ENCODE results near the gene OSMR. TPM values are rescaled to one million over a fixed set of nuclear protein-coding genes. Genes with fewer than 3 reads are reported as not detected.

Gene OSMR
- total and polyA plus RNA-seq, 2 experiments from 2014 or later = 1.5 to 2.6 TPM

DNA sequence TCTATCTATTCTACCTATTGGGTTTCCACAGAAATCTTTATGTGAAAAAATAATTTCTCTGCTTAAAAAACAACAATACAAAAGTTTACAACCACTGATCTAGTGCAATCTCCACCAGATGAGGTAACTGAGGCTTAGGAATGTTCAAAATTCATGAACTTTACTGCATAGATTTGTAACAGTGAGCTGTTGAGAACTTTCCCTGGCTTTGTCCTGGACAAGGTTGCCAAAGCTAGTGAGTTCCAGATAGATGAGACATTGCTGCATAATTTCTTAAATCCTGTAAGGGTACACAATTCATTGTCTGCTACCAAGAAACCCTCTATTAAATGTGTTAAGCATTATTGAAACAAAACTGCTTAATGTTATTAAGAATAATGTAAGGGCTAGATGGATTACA is 102.7 kb downstream of the OSMR start:
- H3F3A ChIP-seq (replicated peaks; ENCODE audit: low read depth) = no peaks in the 10 kb centered on the region
- peaks cover 29% of the 10 kb centered on the region; the same call in 1 of the 2 replicates for H3K36me3 ChIP-seq (ENCODE audit: insufficient read depth)
- no peaks in the 10 kb centered on the region for H3K9me3 Mint-ChIP-seq
- no peak overlapping the region for H3K27ac Mint-ChIP-seq
- H3K4me3 ChIP-seq = no peak overlapping the region
- H3K9me2 ChIP-seq (ENCODE audit: insufficient read depth) = no peaks in the 10 kb centered on the region
- DNase-seq (ENCODE audit: low spot score) = no peak
- H3K4me1 ChIP-seq (ENCODE audit: insufficient read depth) = no peaks in the 10 kb centered on the region
- H3K27ac ChIP-seq (ENCODE audit: low read depth) = no peak overlapping the region
- no peaks in the 10 kb centered on the region for H3K4me1 Mint-ChIP-seq
- no peak overlapping the region for H3K4me2 ChIP-seq
- no peak for ATAC-seq
- no peak overlapping the region for H3K4me3 Mint-ChIP-seq
- TF ChIP-seq ZNF331 (CRISPR knock-in tag; IDR thresholded peaks at IDR 0.05; ENCODE audit: low read depth) (no peak), CREB1 (CRISPR knock-in tag; IDR thresholded peaks at IDR 0.05; ENCODE audit: low read depth) (no peak), STAT1 (IDR thresholded peaks at IDR 0.05; ENCODE audit: unreplicated experiment) (no peak), ZNF114 (CRISPR knock-in tag; IDR thresholded peaks at IDR 0.05) (no peak), EZH2 (IDR thresholded peaks at IDR 0.05; ENCODE audit: low read depth, unreplicated experiment) (no peak), JUNB (IDR thresholded peaks at IDR 0.05; ENCODE audit: unreplicated experiment) (no peak), NANOG (IDR thresholded peaks at IDR 0.05; ENCODE audit: borderline replicate concordance) (no peak), CTCF (conservative IDR thresholded peaks at IDR 0.05; ENCODE audit: low read depth in 2 of 2) (no peak)
- TF ChIP-seq, protein P1, sequence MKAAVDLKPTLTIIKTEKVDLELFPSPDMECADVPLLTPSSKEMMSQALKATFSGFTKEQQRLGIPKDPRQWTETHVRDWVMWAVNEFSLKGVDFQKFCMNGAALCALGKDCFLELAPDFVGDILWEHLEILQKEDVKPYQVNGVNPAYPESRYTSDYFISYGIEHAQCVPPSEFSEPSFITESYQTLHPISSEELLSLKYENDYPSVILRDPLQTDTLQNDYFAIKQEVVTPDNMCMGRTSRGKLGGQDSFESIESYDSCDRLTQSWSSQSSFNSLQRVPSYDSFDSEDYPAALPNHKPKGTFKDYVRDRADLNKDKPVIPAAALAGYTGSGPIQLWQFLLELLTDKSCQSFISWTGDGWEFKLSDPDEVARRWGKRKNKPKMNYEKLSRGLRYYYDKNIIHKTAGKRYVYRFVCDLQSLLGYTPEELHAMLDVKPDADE (IDR thresholded peaks at IDR 0.05) = no peak
- TF ChIP-seq, protein P2, sequence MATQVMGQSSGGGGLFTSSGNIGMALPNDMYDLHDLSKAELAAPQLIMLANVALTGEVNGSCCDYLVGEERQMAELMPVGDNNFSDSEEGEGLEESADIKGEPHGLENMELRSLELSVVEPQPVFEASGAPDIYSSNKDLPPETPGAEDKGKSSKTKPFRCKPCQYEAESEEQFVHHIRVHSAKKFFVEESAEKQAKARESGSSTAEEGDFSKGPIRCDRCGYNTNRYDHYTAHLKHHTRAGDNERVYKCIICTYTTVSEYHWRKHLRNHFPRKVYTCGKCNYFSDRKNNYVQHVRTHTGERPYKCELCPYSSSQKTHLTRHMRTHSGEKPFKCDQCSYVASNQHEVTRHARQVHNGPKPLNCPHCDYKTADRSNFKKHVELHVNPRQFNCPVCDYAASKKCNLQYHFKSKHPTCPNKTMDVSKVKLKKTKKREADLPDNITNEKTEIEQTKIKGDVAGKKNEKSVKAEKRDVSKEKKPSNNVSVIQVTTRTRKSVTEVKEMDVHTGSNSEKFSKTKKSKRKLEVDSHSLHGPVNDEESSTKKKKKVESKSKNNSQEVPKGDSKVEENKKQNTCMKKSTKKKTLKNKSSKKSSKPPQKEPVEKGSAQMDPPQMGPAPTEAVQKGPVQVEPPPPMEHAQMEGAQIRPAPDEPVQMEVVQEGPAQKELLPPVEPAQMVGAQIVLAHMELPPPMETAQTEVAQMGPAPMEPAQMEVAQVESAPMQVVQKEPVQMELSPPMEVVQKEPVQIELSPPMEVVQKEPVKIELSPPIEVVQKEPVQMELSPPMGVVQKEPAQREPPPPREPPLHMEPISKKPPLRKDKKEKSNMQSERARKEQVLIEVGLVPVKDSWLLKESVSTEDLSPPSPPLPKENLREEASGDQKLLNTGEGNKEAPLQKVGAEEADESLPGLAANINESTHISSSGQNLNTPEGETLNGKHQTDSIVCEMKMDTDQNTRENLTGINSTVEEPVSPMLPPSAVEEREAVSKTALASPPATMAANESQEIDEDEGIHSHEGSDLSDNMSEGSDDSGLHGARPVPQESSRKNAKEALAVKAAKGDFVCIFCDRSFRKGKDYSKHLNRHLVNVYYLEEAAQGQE (IDR thresholded peaks at IDR 0.05; ENCODE audit: unreplicated experiment) = no peak
- TF ChIP-seq, protein P3, sequence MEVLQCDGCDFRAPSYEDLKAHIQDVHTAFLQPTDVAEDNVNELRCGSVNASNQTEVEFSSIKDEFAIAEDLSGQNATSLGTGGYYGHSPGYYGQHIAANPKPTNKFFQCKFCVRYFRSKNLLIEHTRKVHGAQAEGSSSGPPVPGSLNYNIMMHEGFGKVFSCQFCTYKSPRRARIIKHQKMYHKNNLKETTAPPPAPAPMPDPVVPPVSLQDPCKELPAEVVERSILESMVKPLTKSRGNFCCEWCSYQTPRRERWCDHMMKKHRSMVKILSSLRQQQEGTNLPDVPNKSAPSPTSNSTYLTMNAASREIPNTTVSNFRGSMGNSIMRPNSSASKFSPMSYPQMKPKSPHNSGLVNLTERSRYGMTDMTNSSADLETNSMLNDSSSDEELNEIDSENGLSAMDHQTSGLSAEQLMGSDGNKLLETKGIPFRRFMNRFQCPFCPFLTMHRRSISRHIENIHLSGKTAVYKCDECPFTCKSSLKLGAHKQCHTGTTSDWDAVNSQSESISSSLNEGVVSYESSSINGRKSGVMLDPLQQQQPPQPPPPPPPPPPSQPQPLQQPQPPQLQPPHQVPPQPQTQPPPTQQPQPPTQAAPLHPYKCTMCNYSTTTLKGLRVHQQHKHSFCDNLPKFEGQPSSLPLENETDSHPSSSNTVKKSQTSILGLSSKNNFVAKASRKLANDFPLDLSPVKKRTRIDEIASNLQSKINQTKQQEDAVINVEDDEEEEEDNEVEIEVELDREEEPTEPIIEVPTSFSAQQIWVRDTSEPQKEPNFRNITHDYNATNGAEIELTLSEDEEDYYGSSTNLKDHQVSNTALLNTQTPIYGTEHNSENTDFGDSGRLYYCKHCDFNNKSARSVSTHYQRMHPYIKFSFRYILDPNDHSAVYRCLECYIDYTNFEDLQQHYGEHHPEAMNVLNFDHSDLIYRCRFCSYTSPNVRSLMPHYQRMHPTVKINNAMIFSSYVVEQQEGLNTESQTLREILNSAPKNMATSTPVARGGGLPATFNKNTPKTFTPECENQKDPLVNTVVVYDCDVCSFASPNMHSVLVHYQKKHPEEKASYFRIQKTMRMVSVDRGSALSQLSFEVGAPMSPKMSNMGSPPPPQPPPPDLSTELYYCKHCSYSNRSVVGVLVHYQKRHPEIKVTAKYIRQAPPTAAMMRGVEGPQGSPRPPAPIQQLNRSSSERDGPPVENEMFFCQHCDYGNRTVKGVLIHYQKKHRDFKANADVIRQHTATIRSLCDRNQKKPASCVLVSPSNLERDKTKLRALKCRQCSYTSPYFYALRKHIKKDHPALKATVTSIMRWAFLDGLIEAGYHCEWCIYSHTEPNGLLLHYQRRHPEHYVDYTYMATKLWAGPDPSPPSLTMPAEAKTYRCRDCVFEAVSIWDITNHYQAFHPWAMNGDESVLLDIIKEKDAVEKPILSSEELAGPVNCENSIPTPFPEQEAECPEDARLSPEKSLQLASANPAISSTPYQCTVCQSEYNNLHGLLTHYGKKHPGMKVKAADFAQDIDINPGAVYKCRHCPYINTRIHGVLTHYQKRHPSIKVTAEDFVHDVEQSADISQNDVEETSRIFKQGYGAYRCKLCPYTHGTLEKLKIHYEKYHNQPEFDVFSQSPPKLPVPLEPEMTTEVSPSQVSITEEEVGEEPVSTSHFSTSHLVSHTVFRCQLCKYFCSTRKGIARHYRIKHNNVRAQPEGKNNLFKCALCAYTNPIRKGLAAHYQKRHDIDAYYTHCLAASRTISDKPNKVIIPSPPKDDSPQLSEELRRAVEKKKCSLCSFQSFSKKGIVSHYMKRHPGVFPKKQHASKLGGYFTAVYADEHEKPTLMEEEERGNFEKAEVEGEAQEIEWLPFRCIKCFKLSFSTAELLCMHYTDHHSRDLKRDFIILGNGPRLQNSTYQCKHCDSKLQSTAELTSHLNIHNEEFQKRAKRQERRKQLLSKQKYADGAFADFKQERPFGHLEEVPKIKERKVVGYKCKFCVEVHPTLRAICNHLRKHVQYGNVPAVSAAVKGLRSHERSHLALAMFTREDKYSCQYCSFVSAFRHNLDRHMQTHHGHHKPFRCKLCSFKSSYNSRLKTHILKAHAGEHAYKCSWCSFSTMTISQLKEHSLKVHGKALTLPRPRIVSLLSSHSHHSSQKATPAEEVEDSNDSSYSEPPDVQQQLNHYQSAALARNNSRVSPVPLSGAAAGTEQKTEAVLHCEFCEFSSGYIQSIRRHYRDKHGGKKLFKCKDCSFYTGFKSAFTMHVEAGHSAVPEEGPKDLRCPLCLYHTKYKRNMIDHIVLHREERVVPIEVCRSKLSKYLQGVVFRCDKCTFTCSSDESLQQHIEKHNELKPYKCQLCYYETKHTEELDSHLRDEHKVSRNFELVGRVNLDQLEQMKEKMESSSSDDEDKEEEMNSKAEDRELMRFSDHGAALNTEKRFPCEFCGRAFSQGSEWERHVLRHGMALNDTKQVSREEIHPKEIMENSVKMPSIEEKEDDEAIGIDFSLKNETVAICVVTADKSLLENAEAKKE (CRISPR knock-in tag; IDR thresholded peaks at IDR 0.05) = no peak
- no peaks in the 10 kb centered on the region for H3K27me3 ChIP-seq (ENCODE audit: insufficient read depth)
- H3K36me3 Mint-ChIP-seq (ENCODE audit: low read depth) = peaks cover 41% of the 10 kb centered on the region
- H2AFZ ChIP-seq = no peak overlapping the region
- no peaks in the 10 kb centered on the region for H3K79me2 ChIP-seq (replicated peaks; ENCODE audit: insufficient read depth)
- no peaks in the 10 kb centered on the region for H3K27me3 Mint-ChIP-seq (ENCODE audit: insufficient read depth, low read depth, poor library complexity)
- 0 out of 2 replicates have a peak, but pooled peaks cover 3% of the 10 kb centered on the region for H4K20me1 ChIP-seq (replicated peaks; ENCODE audit: insufficient read depth)

Measured in GM23338 (cell line).